Right atrium auricular region (tissue), 2 donors: ENCODE measurements around the gene ZG16B. TPM values are rescaled to one million over a fixed set of nuclear protein-coding genes. Genes with fewer than 3 reads are reported as not detected.

Experiments used
- DNase-seq: peaks from one replicate; pipeline ENCODE4 v3.0.0-alpha.2; 2019; ENCODE audit warnings: low spot score
- H3K27ac ChIP-seq, 2 donors: fragments of 200-600 bp; sonication (generic); 1 replicate in 1 of 2; 2 replicates in 1 of 2; pipeline ENCODE4 v1.5.1; 2016 to 2019
- H3K27me3 ChIP-seq, 2 donors: fragments of 200-600 bp; sonication (generic); one replicate each; pipeline versions ENCODE4 v1.5.1 to v1.6.0; 2017 to 2019
- H3K36me3 ChIP-seq: fragments of 200-600 bp; sonication (generic); one replicate; pipeline ENCODE4 v1.5.1; 2016
- H3K4me1 ChIP-seq, 2 donors: fragments of 200-600 bp; sonication (generic); one replicate each; pipeline versions ENCODE4 v1.5.1 to v1.6.0; 2017 to 2019
- H3K4me3 ChIP-seq, 2 donors: fragments of 200-600 bp; sonication (generic); 1 replicate in 1 of 2; 2 replicates in 1 of 2; pipeline ENCODE4 v1.5.1; 2017 to 2019; ENCODE audit warnings: mild to moderate bottlenecking in 1 of 2, moderate library complexity in 1 of 2
- H3K9me3 ChIP-seq, 2 donors: fragments of 200-600 bp; sonication (generic); one replicate each; pipeline ENCODE4 v1.5.1; 2019
- total RNA-seq, 2 donors: library from RNA; depleted of rRNA; stranded (reverse); fragments of >200 nt; gene quantifications; one replicate each; pipeline ENCODE4 v1.1.0, GENCODE V29; 2016
- TF ChIP-seq, protein P1 (sequence below), 2 donors: fragments of 200-600 bp; sonication (generic); IDR thresholded peaks; one replicate each; pipeline ENCODE4 v1.5.1; 2019; ENCODE audit warnings: antibody characterized with exemption in 2 of 2

The ZG16B gene
- total RNA-seq, 2 donors from 2014 or later, result 0.79 TPM; not detected in 1

DNA sequence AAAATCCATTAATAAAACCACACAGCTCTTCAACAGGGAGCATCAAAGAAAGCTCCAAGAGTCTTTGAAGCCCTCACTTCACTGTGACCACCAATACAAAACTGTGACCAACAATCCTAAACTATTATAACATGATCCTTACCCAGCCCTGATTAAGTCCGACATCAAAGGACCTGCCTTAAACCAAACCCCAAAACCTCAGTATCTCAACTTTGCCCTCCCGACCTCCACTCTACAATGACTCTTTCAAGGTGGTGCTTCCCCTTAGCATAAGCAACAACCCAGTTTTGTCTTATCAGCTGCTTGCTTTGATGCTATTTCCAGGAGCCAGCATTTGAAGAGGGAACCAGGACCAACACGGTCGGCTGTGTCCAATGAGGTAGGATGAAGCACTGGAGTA, 36.3 kb downstream of the ZG16B start:
- no peaks in the 10 kb centered on the region for H3K36me3 ChIP-seq
- TF ChIP-seq, protein P1, sequence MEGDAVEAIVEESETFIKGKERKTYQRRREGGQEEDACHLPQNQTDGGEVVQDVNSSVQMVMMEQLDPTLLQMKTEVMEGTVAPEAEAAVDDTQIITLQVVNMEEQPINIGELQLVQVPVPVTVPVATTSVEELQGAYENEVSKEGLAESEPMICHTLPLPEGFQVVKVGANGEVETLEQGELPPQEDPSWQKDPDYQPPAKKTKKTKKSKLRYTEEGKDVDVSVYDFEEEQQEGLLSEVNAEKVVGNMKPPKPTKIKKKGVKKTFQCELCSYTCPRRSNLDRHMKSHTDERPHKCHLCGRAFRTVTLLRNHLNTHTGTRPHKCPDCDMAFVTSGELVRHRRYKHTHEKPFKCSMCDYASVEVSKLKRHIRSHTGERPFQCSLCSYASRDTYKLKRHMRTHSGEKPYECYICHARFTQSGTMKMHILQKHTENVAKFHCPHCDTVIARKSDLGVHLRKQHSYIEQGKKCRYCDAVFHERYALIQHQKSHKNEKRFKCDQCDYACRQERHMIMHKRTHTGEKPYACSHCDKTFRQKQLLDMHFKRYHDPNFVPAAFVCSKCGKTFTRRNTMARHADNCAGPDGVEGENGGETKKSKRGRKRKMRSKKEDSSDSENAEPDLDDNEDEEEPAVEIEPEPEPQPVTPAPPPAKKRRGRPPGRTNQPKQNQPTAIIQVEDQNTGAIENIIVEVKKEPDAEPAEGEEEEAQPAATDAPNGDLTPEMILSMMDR (IDR thresholded peaks at IDR 0.05), result no peak
- DNase-seq, result no peak
- H3K27ac ChIP-seq, result no peak overlapping the region
- no peaks in the 10 kb centered on the region for H3K27me3 ChIP-seq
- H3K9me3 ChIP-seq, result no peaks in the 10 kb centered on the region
- H3K4me3 ChIP-seq, result no peak overlapping the region
- H3K4me1 ChIP-seq, result peaks cover 0 to 9% of the 10 kb centered on the region in 2 donors

DNA sequence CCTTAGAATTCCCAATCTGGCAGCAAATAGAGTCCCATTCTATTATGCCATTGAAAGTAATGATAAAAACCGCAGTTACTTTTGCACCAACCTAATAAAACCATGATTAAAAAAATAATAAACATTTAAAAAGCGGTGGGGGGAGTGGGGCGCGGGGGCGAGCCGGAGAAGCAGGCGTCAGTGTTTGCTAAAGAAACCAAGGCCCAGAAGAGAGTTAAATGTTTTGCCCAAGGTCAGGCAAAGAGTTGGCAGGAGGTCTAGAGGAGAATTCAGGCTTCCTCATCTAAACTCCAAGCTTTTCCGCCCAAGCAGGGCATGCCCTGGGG, 37.5 kb downstream of the ZG16B start:
- no peaks in the 10 kb centered on the region for H3K27me3 ChIP-seq

DNA sequence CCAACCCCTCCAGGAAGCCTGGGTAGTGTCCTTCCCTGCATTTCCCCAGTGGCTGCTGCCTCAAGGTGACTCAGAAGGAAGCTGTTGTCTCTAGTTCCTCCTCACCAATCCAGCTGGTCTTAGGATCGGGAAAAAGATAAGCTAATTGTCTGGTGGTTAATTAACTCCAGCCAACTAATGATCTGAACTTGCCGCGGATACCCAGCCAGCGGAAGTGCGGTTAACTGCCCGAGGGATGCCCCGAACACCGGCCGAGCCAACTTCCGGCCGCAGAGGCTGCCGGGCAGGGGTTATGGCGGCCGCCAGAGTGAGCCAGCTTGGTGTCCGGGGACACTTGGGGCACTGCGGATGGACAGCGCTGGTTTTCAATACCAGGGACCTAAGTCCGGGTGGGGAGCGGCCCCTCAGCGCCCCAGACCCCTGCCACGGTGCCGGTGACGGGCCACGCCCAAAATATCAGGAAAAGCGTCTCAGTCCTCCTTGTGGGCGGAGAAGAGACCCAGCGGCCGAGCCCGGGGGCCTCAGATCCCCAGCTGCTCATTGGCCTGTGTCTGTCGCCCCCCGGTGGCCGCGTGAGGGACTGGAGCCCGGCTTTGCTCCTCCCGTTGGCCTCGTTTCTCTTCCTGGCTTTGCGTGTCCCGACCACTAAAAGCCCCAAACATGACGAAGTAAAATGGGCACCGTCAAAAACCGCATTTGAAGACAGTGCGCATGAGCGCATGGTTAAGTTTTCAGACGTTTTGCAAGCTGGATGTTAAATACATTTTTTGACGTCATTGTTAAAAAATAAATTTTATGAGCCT, 38.1 kb downstream of the ZG16B start:
- Histone ChIP-seq H3K4me3 (peak overlapping the region; percentile 68), H3K9me3 (no peaks in the 10 kb centered on the region), H3K27me3 (no peaks in the 10 kb centered on the region), H3K36me3 (no peaks in the 10 kb centered on the region), H3K4me1 (peaks cover 0 to 9% of the 10 kb centered on the region in 2 donors), H3K27ac (peak overlapping the region; percentile 91 to 92)
- TF ChIP-seq, protein P1 (IDR thresholded peaks at IDR 0.05), result peak; percentile 94 to 97
- DNase-seq, result peak; percentile 97

More for the DNA sequence above, 37.5 kb downstream of the ZG16B start:
- H3K27ac ChIP-seq, result peak overlapping the region; percentile 91 to 92
- TF ChIP-seq, protein P1 (IDR thresholded peaks at IDR 0.05), result no peak
- peaks cover 0 to 9% of the 10 kb centered on the region in 2 donors for H3K4me1 ChIP-seq
- H3K4me3 ChIP-seq, result peak overlapping the region; percentile 68
- no peak for DNase-seq
- H3K9me3 ChIP-seq, result no peaks in the 10 kb centered on the region
- no peaks in the 10 kb centered on the region for H3K36me3 ChIP-seq

DNA sequence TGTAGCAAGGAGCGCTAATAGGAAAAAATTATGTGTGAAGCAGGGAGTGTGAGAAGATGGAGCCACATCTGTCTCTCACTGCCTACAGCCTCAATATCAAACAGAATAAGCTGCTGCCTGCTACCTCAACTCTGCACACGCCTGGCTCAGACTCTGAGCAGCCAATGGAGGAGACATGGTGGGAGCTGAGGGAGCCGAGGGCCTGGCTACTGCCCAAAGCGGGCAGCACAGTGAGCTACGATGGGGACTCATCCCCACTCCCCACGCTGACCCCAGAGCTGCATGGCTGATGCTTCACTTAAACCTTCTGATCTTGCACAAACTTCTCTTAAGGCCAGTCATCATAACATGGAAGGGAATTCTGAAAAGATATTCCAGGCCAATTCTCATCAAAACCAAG, 41.8 kb downstream of the ZG16B start:
- DNase-seq, result no peak
- Histone ChIP-seq H3K36me3 (no peaks in the 10 kb centered on the region), H3K27me3 (no peaks in the 10 kb centered on the region), H3K4me3 (no peak overlapping the region), H3K9me3 (no peaks in the 10 kb centered on the region), H3K27ac (no peak overlapping the region), H3K4me1 (peaks cover 0 to 13% of the 10 kb centered on the region in 2 donors)
- TF ChIP-seq, protein P1 (IDR thresholded peaks at IDR 0.05), result no peak

DNA sequence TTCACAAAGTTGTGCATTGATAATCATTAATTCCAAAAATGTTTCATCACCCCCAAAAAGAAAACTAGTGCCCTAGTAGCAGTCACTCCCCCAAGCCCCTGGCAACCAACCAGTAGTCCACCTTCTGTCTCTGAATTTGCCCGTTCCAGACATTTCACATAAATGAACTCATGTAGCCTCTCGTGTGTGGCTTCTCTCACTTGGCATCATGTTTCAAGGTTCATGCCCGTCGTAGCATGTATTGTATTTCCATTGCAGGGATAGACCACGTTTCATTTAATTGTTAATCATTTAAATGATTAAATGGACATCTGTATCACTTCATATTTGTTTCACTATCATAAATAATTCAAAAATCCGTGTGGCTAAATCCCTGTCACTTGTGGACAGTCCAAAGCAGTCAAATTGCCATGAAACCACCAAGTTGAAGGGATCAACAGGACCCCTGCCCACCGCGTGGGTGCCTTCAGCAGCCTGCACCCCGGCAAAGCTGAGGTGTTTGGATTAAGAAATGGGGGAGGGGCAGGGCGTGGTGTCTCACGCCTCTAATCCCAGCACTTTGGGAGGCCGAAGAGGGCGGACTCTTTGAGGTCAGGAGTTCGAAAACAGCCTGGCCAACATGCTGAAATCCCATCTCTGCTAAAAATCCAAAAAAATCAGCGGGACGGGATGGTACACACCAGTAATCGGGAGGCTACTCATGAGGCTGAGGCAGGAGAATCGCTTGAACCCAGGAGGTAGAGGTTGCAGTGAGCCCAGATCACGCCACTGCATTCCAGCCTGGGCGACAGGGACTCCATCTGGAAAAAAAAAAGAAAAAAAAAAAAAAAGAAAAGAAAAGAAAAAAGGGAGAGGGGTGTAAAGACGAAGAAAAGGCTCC, 44.2 kb downstream of the ZG16B start:
- no peaks in the 10 kb centered on the region for H3K27me3 ChIP-seq
- no peaks in the 10 kb centered on the region for H3K36me3 ChIP-seq
- TF ChIP-seq, protein P1 (IDR thresholded peaks at IDR 0.05), result no peak
- H3K4me3 ChIP-seq, result no peak overlapping the region
- H3K9me3 ChIP-seq, result no peaks in the 10 kb centered on the region
- no peak for DNase-seq
- H3K4me1 ChIP-seq, result peaks cover 0 to 5% of the 10 kb centered on the region in 2 donors
- no peak overlapping the region for H3K27ac ChIP-seq
